NB4 (cell line): ENCODE results near the gene IFT80.

Source experiments
- DNase-seq: peaks from one replicate; pipeline ENCODE4 v3.0.0; 2010; ENCODE audit warnings: low read depth
- H3K4me3 ChIP-seq: one replicate; pipeline ENCODE4 v1.5.1; 2011; ENCODE audit warnings: mild to moderate bottlenecking, low read depth, low read length, moderate library complexity
- MAX ChIP-seq: IDR thresholded peaks from 2 replicates; pipeline ENCODE4 v1.6.1; 2011; ENCODE audit warnings: low read depth, low read length
- MYC ChIP-seq: IDR thresholded peaks from 2 replicates; pipeline ENCODE4 v1.6.1; 2011; ENCODE audit warnings: low read depth, low read length
- POLR2A ChIP-seq: IDR thresholded peaks from 2 replicates; pipeline ENCODE4 v1.6.1; 2011; ENCODE audit warnings: mild to moderate bottlenecking; ENCODE audit not compliant: insufficient read length; ENCODE audit errors: extremely low read depth
- TF ChIP-seq, protein P1 (sequence below): IDR thresholded peaks from one replicate; pipeline ENCODE4 v1.5.1; 2012; ENCODE audit warnings: low read depth, low read length

The IFT80 gene

DNA sequence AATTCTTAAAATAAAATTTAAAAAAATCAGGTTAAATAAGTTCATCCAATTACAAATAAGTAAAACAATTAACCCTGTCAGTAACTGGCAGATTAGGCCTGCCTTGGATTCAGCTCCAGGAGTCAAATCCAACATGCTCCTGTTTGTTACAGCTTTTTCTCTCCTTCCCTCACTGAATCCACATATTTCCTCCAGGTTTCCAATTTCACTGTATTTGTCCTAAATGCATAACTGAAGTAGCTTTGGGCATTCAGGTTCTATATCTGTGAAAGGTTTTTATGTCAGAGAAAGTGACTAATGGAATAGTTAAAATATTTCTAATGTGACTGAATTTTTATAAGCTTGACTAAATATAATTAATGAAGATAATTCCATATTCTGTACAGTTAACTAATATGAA lies 79.7 kb downstream of the IFT80 start:
- no peak for TF ChIP-seq MAX
- TF ChIP-seq POLR2A: no peak
- TF ChIP-seq, protein P1, sequence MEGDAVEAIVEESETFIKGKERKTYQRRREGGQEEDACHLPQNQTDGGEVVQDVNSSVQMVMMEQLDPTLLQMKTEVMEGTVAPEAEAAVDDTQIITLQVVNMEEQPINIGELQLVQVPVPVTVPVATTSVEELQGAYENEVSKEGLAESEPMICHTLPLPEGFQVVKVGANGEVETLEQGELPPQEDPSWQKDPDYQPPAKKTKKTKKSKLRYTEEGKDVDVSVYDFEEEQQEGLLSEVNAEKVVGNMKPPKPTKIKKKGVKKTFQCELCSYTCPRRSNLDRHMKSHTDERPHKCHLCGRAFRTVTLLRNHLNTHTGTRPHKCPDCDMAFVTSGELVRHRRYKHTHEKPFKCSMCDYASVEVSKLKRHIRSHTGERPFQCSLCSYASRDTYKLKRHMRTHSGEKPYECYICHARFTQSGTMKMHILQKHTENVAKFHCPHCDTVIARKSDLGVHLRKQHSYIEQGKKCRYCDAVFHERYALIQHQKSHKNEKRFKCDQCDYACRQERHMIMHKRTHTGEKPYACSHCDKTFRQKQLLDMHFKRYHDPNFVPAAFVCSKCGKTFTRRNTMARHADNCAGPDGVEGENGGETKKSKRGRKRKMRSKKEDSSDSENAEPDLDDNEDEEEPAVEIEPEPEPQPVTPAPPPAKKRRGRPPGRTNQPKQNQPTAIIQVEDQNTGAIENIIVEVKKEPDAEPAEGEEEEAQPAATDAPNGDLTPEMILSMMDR: no peak
- no peak for TF ChIP-seq MYC

DNA sequence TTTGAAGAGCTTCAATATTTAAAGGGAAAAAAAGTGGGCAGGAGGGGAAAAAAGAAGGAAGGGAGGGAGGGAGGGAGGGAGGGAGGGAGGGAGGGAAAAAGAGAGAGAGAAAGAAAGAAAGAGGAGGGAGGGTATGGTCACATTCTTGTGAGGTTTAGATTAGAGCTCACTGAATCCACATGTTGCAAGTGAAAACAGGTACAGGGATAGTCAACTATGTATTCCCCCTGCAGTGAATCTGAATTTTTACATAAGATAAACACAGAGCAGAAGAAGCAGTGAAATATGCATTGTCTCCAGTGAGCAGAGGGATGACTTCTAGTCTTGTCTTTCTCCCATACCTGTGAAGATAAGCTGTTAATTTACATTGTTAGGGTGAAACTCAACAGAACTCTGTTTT lies 84.0 kb downstream of the IFT80 start:
- H3K4me3 ChIP-seq: no peak overlapping the region
- TF ChIP-seq, protein P1: no peak
- TF ChIP-seq MAX: no peak
- no peak for TF ChIP-seq MYC
- no peak for TF ChIP-seq POLR2A
- no peak for DNase-seq

More for the DNA sequence above, 79.7 kb downstream of the IFT80 start:
- DNase-seq: no peak
- no peak overlapping the region for H3K4me3 ChIP-seq

- DNase-seq: peak; percentile 13
- no peak for TF ChIP-seq MAX
- TF ChIP-seq, protein P1: no peak
- TF ChIP-seq MYC: no peak
- TF ChIP-seq POLR2A: no peak
- no peak overlapping the region for H3K4me3 ChIP-seq
Measured at GRCh38 chr3:160312014-160312624, 86.9 kb downstream of the IFT80 start.

- TF ChIP-seq POLR2A (no peak), MYC (no peak)
- TF ChIP-seq, protein P1: no peak
- H3K4me3 ChIP-seq: no peak overlapping the region
- DNase-seq: no peak
Measured at GRCh38 chr3:160302806-160303205, 96.2 kb downstream of the IFT80 start.

DNA sequence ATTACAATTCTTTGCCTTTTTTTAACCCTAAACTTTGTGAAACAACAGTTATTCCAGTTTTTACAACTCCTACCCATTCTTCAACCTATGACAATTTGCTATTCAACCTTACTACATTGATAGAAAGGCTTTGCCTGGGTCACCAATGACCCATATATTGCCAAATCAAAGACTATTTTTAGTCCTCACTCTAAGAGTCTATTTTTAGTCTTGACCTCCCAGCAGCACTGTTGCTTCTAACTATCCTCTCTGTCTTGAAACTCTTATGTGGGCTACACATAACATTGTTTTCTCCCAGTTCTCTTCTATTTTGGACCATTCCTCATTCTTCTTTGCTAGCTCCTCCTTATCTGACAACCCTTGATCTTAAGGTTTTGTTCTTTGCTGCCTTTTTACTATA lies 102.4 kb downstream of the IFT80 start:
- H3K4me3 ChIP-seq: no peak overlapping the region
- DNase-seq: no peak
- no peak for TF ChIP-seq POLR2A
- TF ChIP-seq, protein P1: no peak
- TF ChIP-seq MYC: no peak
- TF ChIP-seq MAX: no peak

DNA sequence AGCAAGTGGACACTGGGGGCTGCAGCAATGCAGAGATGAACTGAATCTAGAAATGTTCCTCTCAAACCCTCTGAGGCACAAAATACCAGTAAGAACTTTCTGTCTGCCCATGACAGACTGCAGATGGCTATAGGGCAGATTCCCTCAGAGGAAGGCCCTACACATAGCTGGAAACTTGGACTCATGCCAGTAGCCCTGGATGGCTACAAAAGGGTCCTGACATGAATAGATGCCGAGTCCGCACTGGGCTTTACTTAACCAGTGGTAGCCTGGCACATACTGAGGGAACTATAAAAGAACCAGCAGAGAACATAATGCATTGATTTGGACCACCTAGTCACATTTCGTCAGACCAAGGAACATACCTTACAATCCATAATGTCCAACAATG lies 107.1 kb downstream of the IFT80 start:
- DNase-seq: no peak
- no peak overlapping the region for H3K4me3 ChIP-seq
- TF ChIP-seq, protein P1: no peak
- TF ChIP-seq MAX (no peak), POLR2A (no peak), MYC (no peak)
